ENCODE results near the gene DCBLD1. TPM values are rescaled to one million over a fixed set of nuclear protein-coding genes. Genes with fewer than 3 reads are reported as not detected.

DCBLD1 gene
- total and polyA plus RNA-seq, 12 donors: 2.7 to 7.2 (median 4.2) TPM

GRCh38 chr6:117520603-117521395, 38.3 kb downstream of the DCBLD1 start:
- TF ChIP-seq CTCF (IDR thresholded peaks at IDR 0.05): no peak
- Histone ChIP-seq H3K27me3 (no peaks in the 10 kb centered on the region), H3K4me1 (no peaks in the 10 kb centered on the region), H3K9me3 (no peaks in the 10 kb centered on the region), H3K4me3 (no peak overlapping the region), H3K27ac (no peak overlapping the region), H3K36me3 (peaks cover 0 to 11% (median 0%) of the 10 kb centered on the region in 9 donors)
- WGBS, 2 donors: 87 to 89% methylated on average over 4 of the region's 4 CpGs
- DNase-seq (no peak), ATAC-seq (no peak)
- intact Hi-C loops (cut with DNase I): no loop called here

GRCh38 chr6:117521791-117522502, 39.5 kb downstream of the DCBLD1 start:
- Histone ChIP-seq H3K36me3 (peaks cover 0 to 11% (median 0%) of the 10 kb centered on the region in 9 donors), H3K4me1 (no peaks in the 10 kb centered on the region), H3K27ac (no peak overlapping the region), H3K27me3 (no peaks in the 10 kb centered on the region), H3K4me3 (no peak overlapping the region), H3K9me3 (no peaks in the 10 kb centered on the region)
- DNase-seq: no peak
- WGBS, 2 donors: 88 to 94% methylated on average over 5 of the region's 5 CpGs
- intact Hi-C loops (cut with DNase I): no loop called here
- no peak for TF ChIP-seq CTCF (IDR thresholded peaks at IDR 0.05)
- ATAC-seq: no peak

GRCh38 chr6:117525607-117526006, 43.1 kb downstream of the DCBLD1 start:
- Histone ChIP-seq H3K27me3 (no peaks in the 10 kb centered on the region), H3K4me3 (no peak overlapping the region), H3K36me3 (peaks cover 0 to 4% (median 0%) of the 10 kb centered on the region in 9 donors), H3K4me1 (peaks cover 0 to 5% (median 0%) of the 10 kb centered on the region in 9 donors), H3K9me3 (no peaks in the 10 kb centered on the region), H3K27ac (no peak overlapping the region)
- ATAC-seq (no peak), DNase-seq (no peak)
- WGBS, 2 donors: 93 to 96% methylated on average over 2 of the region's 2 CpGs
- TF ChIP-seq CTCF (IDR thresholded peaks at IDR 0.05): no peak
- intact Hi-C loops (cut with DNase I): loop anchor here in 1 of 10 donors (5.0 kb wide), 1 partner anchor 33 kb away; no protein-coding TSS in a partner anchor

- no peak for TF ChIP-seq CTCF (IDR thresholded peaks at IDR 0.05)
- DNase-seq (no peak), ATAC-seq (peak in 1 of 8 donors; percentile 38)
- intact Hi-C loops (cut with DNase I): loop anchor here in 3 of 10 donors (5.0 kb wide), 3 partner anchors 33 to 48 kb away; partner anchors contain the start of gene DCBLD1 (in 1 of the 3)
- H3K27ac ChIP-seq: peak overlapping the region in 4 of 10 donors; percentile 17 to 49 (median 42)
- peaks cover 0 to 16% (median 0%) of the 10 kb centered on the region in 9 donors for H3K36me3 ChIP-seq
- no peaks in the 10 kb centered on the region for H3K9me3 ChIP-seq
- 91 to 93% methylated on average over 4 of the region's 4 CpGs for WGBS, 2 donors
- H3K4me3 ChIP-seq: no peak overlapping the region
- no peaks in the 10 kb centered on the region for H3K27me3 ChIP-seq
- peaks cover 0 to 19% (median 6%) of the 10 kb centered on the region in 9 donors for H3K4me1 ChIP-seq
These were observed 48.2 kb downstream of the DCBLD1 start for GRCh38 chr6:117530467-117531242.

Data from heart right ventricle (tissue), 16 donors.